ENCODE results near the gene GUCA2A. TPM values are rescaled to one million over a fixed set of nuclear protein-coding genes. Genes with fewer than 3 reads are reported as not detected.

The GUCA2A gene
- total and polyA plus RNA-seq, 9 of the 15 experiments (the other 6 are each of a cell fraction or from before 2014, with no cell fraction given) = not detected

DNA sequence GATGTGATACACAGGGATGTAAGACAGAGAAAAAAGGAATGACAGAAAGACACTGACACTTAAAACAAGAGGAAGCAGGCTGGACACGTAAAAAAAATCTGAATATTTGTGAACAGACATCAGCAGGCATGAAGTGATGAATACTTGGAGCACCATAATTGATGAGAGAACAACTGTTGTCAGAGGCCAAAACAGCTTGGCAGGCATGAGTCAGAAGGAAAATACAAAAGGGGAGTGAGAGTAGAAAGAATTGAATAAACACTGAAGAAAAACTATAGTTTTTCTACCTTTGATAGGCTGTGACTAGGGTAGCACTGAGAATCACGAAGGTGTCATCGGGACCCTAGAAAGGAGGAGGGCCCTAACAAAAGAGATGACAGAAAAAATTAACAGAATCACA lies 21.6 kb upstream of the GUCA2A start:
- ATAC-seq (no peak), DNase-seq (ENCODE audit: extremely low read depth in 1 of 4, low spot score in 3 of 4) (no peak), FAIRE-seq (no peak)
- in situ Hi-C loops (cut with MboI) = no loop called here
- Histone ChIP-seq H3K4me1 (replicated peaks in 1 of 2; ENCODE audit: control insufficient read depth in 2 of 2, insufficient read depth in 2 of 2, low read length in 2 of 2) (no peaks in the 10 kb centered on the region; a peak in 1 of 5 replicates), H3K9me1 (ENCODE audit: control insufficient read depth, insufficient read depth, low read length) (no peaks in the 10 kb centered on the region), H3K27me3 (ENCODE audit: control insufficient read depth in 2 of 2, insufficient read depth in 2 of 2, low read length in 2 of 2) (no peaks in the 10 kb centered on the region), H3K4me3 (no peak overlapping the region), H2AFZ (ENCODE audit: low read depth, low read length) (no peak overlapping the region), H3K9me3 (replicated peaks; ENCODE audit: control insufficient read depth, insufficient read depth, low read depth, low read length) (no peaks in the 10 kb centered on the region), H3K79me2 (ENCODE audit: control insufficient read depth, insufficient read depth, low read length) (no peaks in the 10 kb centered on the region), H3K36me3 (ENCODE audit: control insufficient read depth, insufficient read depth, low read length) (peaks cover 81% of the 10 kb centered on the region), H3K4me2 (ENCODE audit: insufficient read depth, low read length) (no peak overlapping the region), H3K9ac (ENCODE audit: insufficient read depth in 1 of 2, low read depth in 2 of 2, low read length in 2 of 2) (no peak overlapping the region), H4K20me1 (replicated peaks; ENCODE audit: control insufficient read depth, insufficient read depth, low read length) (no peaks in the 10 kb centered on the region), H3K27ac (ENCODE audit: extremely low read depth, low read depth, low read length) (no peak overlapping the region)
- intact Hi-C loops (cut with micrococcal nuclease) = no loop called here
- ChIA-PET POLR2A (no interaction called here), CTCF (ENCODE audit: low intra/inter-chr PET ratio) (no interaction called here)
- no peak for TF ChIP-seq ZFPM2 (CRISPR knock-in tag; IDR thresholded peaks at IDR 0.05)
- TF ChIP-seq SP2 (IDR thresholded peaks at IDR 0.05; ENCODE audit: extremely low read depth, low read depth, low read length, poor library complexity, severe bottlenecking) = no peak
- TF ChIP-seq, protein P1, sequence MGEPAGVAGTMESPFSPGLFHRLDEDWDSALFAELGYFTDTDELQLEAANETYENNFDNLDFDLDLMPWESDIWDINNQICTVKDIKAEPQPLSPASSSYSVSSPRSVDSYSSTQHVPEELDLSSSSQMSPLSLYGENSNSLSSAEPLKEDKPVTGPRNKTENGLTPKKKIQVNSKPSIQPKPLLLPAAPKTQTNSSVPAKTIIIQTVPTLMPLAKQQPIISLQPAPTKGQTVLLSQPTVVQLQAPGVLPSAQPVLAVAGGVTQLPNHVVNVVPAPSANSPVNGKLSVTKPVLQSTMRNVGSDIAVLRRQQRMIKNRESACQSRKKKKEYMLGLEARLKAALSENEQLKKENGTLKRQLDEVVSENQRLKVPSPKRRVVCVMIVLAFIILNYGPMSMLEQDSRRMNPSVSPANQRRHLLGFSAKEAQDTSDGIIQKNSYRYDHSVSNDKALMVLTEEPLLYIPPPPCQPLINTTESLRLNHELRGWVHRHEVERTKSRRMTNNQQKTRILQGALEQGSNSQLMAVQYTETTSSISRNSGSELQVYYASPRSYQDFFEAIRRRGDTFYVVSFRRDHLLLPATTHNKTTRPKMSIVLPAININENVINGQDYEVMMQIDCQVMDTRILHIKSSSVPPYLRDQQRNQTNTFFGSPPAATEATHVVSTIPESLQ (CRISPR knock-in tag; IDR thresholded peaks at IDR 0.05) = no peak
- BruUV-seq (replicated peaks) = no TSS peak
- WGBS (ENCODE audit: insufficient coverage, low coverage, missing lambda C conversion rate) = 98% methylated on average over 3 of the region's 3 CpGs

DNA sequence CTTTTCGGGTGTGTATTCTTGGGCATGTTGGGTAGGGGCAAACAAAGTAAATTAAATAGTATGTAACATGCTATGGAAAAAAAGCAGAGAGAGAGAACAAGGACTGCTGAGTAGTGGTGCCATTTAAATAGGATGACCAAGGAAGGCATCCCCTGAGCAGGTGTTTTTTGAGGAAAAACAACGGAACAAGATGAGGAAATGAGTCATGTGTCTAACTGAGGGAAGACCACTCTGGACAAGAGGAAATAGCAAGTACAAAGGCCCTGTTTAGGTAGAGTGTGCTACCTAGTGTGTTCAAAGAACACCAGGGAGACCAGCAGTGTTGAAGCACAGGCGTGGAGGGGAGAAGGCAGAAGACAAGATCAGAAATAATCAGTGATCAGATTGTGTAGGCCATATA lies 20.1 kb upstream of the GUCA2A start:
- Histone ChIP-seq H3K4me1 (replicated peaks in 1 of 2; ENCODE audit: control insufficient read depth in 2 of 2, insufficient read depth in 2 of 2, low read length in 2 of 2) (no peaks in the 10 kb centered on the region; a peak in 1 of 5 replicates), H3K79me2 (ENCODE audit: control insufficient read depth, insufficient read depth, low read length) (no peaks in the 10 kb centered on the region), H3K4me2 (ENCODE audit: insufficient read depth, low read length) (no peak overlapping the region), H3K27ac (ENCODE audit: extremely low read depth, low read depth, low read length) (no peak overlapping the region; the same call in 2 of the 3 replicates), H2AFZ (ENCODE audit: low read depth, low read length) (no peak overlapping the region), H3K36me3 (ENCODE audit: control insufficient read depth, insufficient read depth, low read length) (peaks cover 78% of the 10 kb centered on the region), H4K20me1 (replicated peaks; ENCODE audit: control insufficient read depth, insufficient read depth, low read length) (no peaks in the 10 kb centered on the region), H3K9me3 (replicated peaks; ENCODE audit: control insufficient read depth, insufficient read depth, low read depth, low read length) (no peaks in the 10 kb centered on the region), H3K4me3 (no peak overlapping the region), H3K9ac (ENCODE audit: insufficient read depth in 1 of 2, low read depth in 2 of 2, low read length in 2 of 2) (no peak overlapping the region), H3K9me1 (ENCODE audit: control insufficient read depth, insufficient read depth, low read length) (no peaks in the 10 kb centered on the region), H3K27me3 (ENCODE audit: control insufficient read depth in 2 of 2, insufficient read depth in 2 of 2, low read length in 2 of 2) (no peaks in the 10 kb centered on the region)
- POLR2A ChIA-PET = interaction anchor here (0.9 to 1.7 kb wide), 2 partner anchors 10 to 12 kb away, joined by 3 to 5 read pairs; no protein-coding TSS in a partner anchor
- FAIRE-seq (no peak), ATAC-seq (no peak), DNase-seq (ENCODE audit: extremely low read depth in 1 of 4, low spot score in 3 of 4) (no peak)
- intact Hi-C loops (cut with micrococcal nuclease) = no loop called here
- TF ChIP-seq, protein P2, sequence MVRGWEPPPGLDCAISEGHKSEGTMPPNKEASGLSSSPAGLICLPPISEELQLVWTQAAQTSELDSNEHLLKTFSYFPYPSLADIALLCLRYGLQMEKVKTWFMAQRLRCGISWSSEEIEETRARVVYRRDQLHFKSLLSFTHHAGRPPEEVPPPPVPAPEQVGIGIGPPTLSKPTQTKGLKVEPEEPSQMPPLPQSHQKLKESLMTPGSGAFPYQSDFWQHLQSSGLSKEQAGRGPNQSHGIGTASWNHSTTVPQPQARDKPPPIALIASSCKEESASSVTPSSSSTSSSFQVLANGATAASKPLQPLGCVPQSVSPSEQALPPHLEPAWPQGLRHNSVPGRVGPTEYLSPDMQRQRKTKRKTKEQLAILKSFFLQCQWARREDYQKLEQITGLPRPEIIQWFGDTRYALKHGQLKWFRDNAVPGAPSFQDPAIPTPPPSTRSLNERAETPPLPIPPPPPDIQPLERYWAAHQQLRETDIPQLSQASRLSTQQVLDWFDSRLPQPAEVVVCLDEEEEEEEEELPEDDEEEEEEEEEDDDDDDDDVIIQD (CRISPR knock-in tag; IDR thresholded peaks at IDR 0.05) = no peak
- no peak for TF ChIP-seq MCM5 (IDR thresholded peaks at IDR 0.05; ENCODE audit: low read depth)
- no peak for TF ChIP-seq ZNF764 (CRISPR knock-in tag; IDR thresholded peaks at IDR 0.05; ENCODE audit: low read depth)
- TF ChIP-seq ZNF583 (CRISPR knock-in tag; IDR thresholded peaks at IDR 0.05) = no peak
- no peak for TF ChIP-seq ATF1 (CRISPR knock-in tag; IDR thresholded peaks at IDR 0.05)
- TF ChIP-seq ATF1 (tag; IDR thresholded peaks at IDR 0.05) = no peak
- TF ChIP-seq BHLHE40 (IDR thresholded peaks at IDR 0.05; ENCODE audit: low read length) = no peak
- TF ChIP-seq, protein P3, sequence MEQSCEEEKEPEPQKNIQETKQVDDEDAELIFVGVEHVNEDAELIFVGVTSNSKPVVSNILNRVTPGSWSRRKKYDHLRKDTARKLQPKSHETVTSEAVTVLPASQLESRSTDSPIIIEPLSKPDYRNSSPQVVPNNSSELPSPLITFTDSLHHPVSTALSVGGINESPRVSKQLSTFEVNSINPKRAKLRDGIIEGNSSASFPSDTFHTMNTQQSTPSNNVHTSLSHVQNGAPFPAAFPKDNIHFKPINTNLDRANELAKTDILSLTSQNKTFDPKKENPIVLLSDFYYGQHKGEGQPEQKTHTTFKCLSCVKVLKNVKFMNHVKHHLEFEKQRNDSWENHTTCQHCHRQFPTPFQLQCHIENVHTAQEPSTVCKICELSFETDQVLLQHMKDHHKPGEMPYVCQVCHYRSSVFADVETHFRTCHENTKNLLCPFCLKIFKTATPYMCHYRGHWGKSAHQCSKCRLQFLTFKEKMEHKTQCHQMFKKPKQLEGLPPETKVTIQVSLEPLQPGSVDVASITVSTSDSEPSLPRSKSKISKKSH (CRISPR knock-in tag; IDR thresholded peaks at IDR 0.05) = no peak
- no TSS peak for BruUV-seq (replicated peaks)
- in situ Hi-C loops (cut with MboI) = no loop called here
- 91% methylated on average over 3 of the region's 3 CpGs for WGBS (ENCODE audit: insufficient coverage, low coverage, missing lambda C conversion rate)
- CTCF ChIA-PET (ENCODE audit: low intra/inter-chr PET ratio) = no interaction called here

Measured in K562 (cell line).